ENCODE measurements around the gene NR2F1.

The NR2F1 gene

GRCh38 chr5:93574491-93575305, 8.3 kb upstream of the NR2F1 start:
- no peak for TF ChIP-seq CTCF (IDR thresholded peaks at IDR 0.05; ENCODE audit: insufficient read depth, low read depth, low read length, missing control alignments)
- no peak for DNase-seq (ENCODE audit: low read depth)
- H3K4me3 ChIP-seq (ENCODE audit: low read depth, low read length): no peak overlapping the region

- no peak for DNase-seq (ENCODE audit: low read depth)
- no peak for TF ChIP-seq CTCF (IDR thresholded peaks at IDR 0.05; ENCODE audit: insufficient read depth, low read depth, low read length, missing control alignments)
- H3K4me3 ChIP-seq (ENCODE audit: low read depth, low read length): no peak overlapping the region
These were observed 7.3 kb upstream of the NR2F1 start for GRCh38 chr5:93575461-93576414.

- no peak for DNase-seq (ENCODE audit: low read depth)
- TF ChIP-seq CTCF (IDR thresholded peaks at IDR 0.05; ENCODE audit: insufficient read depth, low read depth, low read length, missing control alignments): no peak
- H3K4me3 ChIP-seq (ENCODE audit: low read depth, low read length): no peak overlapping the region
These were observed 5.8 kb upstream of the NR2F1 start for GRCh38 chr5:93576994-93577853.

- DNase-seq (ENCODE audit: low read depth): no peak
- no peak overlapping the region for H3K4me3 ChIP-seq (ENCODE audit: low read depth, low read length)
- TF ChIP-seq CTCF (IDR thresholded peaks at IDR 0.05; ENCODE audit: insufficient read depth, low read depth, low read length, missing control alignments): no peak
These were observed 4.9 kb upstream of the NR2F1 start for GRCh38 chr5:93577854-93578812.

- no peak for DNase-seq (ENCODE audit: low read depth)
- H3K4me3 ChIP-seq (ENCODE audit: low read depth, low read length): no peak overlapping the region
- TF ChIP-seq CTCF (IDR thresholded peaks at IDR 0.05; ENCODE audit: insufficient read depth, low read depth, low read length, missing control alignments): no peak
These were observed 4.0 kb upstream of the NR2F1 start for GRCh38 chr5:93578813-93579691.
